ENCODE measurements around the gene RPS6KA5.
"Not testable (repeated sequence)": the region's sequence is repeated elsewhere in the genome, so short reads cannot be mapped to it uniquely, and the experiment has no call there.

The RPS6KA5 gene

DNA sequence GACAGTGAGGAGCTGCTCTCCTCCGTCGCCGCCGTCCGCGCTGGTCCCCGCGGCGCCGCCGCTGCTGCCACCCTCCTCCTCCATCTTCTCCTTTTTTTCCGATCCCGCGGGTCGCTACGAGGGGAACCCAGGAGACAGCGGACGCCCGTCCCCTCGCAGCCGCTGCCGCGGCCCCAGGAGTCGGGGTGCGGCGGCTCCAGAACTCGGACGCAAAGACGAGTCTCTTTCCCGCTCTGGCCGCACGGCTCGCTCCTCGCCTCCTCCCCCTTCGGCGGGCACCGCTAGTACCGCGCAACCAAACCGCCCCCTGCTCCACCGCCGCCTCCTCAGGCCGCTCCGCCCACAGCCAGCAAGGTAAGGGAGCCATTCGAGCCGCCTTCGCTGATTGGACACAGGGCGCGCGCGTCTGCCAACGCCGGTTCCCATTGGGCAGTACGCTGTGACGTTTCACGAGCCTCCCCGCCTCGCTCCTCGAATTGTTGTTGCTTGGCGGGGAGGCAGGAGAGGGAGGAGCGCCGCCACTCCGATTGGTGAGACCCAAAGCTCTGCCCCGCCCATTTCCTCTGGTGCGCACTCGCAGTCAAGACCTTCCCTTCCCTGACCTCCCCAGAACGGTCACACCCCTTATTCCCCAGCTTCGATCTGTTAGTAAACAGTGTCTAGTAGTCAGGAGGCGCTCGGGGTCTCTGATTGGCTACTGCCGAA lies at the start of gene RPS6KA5:
Gene RPS6KA5 (minus strand): TSS at position 291 of the 705 bp plus-strand sequence. CDS start 207 bp downstream, at position 84.
- DNase-seq = peak; percentile 100

DNA sequence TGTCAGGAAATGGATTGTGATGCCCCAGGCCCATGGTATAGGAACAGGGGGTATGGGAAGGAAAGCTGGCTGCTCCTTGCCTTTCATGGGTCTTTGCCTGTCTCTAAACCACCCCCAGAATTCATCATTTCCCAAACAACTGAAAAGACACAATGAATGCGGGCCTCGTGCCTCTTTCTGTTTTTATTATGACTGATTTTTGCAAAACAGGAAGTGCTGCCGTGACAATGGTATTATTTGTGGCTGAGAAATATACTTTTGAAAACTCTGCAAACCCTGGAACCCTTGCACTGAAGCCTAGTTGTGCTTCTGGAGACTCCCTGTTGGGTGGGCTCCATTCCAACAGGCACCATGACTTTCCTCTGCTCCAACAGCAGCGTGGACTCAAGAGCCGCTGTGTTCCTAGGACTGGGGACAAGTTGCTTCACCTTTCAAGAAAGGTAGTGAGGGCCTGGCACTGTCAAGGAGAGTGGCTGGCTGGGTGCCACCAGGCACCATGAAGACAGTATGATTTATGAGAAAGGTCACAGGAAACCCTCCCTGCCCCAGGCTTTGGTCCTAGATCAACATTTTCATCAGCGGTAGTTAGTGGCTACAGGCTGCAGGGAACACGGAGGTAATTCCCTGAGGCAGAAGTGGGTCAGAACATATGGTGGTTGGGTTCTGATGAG lies 48.6 kb upstream of the RPS6KA5 start:
- peak; percentile 15 for DNase-seq

DNA sequence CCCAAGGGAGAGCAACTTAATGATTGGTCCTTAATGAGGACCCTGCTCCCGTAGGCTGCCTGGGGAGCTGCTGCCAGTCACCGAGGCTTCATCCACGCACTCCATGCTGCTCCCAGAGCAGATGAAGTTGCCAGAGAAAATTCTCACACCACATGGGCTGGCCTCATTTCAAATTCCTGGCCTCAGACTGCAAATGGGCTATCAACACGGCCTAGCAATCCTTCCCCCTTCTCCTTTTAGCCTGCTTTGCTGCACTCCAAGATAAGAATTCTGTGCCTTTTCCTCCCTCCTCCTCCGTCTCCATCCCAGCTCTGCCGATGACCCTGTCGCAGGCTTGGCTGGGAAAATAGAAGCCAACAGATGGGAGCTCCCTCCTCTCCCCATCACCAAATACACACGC lies 42.7 kb upstream of the RPS6KA5 start:
- DNase-seq = no peak

DNA sequence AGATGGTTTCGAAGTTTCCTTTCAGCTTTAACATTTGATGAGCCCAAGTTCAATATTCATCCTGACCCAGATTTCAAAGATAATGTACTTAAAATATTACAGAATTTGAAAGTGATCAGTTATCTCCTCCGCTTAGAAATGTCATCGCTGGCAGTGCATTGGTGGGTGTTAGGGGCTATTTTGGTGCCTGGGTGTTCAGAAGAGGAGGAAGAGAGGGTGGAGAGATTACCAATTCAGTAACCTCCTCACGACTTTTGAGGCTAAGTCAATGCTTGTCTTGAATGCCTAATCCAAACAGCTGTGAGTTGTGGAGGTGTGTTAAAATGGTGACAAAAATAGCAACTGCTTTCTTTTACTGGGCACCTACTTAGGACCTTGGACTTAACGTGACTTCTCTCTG lies 39.7 kb upstream of the RPS6KA5 start:
- no peak for DNase-seq

DNA sequence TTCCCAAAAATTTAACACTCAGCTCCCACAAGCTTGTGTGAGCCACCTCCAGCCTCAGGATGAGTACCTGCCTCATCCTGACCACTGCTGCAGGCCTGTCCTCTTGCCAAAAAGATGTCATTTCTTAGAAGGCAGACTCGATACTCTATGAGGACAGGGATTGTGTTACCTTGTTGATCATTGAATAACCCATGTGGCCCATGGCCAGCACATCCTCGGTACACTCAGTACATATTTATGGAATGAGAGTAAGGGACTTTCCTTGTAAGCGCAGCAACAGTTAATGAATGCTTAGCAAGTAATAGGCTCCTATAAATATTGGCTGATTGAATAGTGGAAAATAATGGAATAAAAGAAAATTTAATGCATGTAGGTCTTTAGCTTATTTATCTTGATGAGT lies 38.1 kb upstream of the RPS6KA5 start:
- DNase-seq = no peak

DNA sequence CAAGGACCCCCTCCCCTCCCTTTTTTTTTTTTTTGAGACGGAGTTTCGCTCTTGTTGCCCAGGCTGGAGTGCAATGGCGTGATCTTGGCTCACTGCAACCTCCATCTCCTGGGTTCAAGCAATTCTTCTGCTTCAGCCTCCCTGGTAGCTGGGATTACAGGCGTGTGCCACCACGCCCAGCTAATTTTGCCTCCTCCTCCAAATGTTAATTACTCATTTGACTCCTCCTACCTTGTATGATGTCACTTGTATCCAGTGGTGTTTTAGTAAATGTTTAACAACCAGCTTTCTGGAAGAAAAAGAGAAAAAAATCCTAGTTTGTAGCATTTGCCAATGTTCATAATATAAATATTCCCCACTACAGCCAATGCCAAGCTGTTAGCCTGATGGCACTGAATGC lies 37.2 kb upstream of the RPS6KA5 start:
- DNase-seq = not testable (repeated sequence)

DNA sequence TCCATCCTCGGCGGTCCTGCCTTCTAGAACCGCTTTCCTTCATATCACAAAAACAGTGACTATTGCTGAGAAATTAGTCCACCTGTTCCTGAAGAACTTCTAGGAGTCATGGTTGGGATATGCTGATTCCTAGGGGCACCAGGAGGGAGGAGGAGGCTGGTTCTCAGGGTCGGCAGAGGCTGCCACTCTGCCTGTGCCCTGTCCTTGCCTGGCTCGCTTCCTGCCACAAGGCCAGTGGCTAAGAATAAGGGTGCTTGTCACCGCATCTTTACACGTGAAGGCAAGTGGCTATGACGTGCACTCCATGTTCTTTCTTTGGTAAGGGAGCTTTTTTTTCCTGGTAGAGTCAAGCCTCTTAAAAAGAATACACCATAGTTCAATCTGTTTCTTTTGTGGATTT lies 34.7 kb upstream of the RPS6KA5 start:
- DNase-seq = no peak

DNA sequence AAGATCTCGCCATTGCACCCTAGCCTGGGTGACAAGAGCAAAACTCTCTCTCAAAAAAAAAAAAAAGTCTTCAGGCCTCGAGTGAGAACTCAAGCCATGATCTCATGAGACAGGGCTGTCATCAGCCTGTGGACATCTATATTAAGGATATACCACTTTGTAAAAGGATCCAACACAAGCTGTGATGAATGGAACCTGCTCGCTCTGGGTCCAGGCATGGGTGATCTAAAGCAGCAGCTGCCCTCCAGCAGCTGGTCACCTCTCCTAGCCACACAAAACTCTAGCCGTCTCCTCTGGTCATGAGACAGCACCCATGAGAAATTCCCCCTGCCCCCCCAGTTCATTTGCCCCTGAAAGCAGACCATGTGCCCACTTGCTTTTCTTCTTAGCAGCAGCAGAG lies 34.3 kb upstream of the RPS6KA5 start:
- no peak for DNase-seq

DNA sequence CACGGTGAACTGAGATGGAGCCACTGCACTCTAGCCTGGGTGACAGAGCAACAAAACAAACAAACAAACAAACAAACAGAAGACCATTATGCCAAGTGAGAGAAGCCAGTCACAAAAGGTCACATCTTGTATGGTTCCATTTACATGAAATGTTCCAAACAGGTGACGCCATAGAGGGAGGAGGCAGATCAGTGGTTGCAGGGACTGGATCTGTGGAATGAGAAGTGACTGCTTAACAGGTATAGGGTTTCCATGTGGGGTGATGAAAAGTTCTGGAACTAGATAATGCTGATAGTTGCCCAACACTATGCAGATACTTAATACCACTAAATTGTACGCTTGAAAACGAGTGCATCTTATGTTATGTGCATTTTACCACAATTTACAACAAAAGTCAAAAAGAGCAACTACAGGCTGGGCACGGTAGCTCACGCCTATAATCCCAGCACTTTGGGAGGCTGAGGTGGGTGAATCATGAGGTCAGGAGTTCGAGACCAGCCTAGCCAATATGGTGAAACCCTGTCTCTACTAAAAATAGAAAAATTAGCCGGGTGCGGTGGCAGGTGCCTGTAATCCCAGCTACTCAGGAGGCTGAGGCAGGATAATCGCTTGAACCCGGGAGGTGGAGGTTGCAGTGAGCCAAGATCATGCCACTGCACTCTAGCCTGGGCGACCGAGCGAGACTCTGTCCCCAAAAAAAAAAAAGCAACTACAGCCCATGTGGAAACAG lies 33.5 kb upstream of the RPS6KA5 start:
- DNase-seq = not testable (repeated sequence)

DNA sequence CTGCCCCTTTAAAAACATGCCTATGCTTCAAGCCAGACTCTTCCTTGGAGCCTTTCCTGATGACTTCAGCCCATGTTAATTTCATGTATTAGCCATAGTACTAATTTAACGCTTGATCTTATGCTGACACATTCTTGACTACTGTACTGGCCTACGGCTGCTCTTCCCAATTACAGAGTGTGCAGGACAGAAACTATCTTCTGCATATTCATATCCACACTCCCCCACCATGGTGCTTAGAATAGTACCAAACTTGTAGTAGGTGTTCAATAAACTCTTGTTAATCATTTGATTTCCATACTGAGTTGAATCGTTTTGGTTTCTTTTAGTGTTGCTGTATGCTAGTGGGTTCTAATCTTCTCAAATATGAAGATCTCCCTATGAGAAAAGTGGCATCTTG lies 31.6 kb upstream of the RPS6KA5 start:
- DNase-seq = no peak

DNA sequence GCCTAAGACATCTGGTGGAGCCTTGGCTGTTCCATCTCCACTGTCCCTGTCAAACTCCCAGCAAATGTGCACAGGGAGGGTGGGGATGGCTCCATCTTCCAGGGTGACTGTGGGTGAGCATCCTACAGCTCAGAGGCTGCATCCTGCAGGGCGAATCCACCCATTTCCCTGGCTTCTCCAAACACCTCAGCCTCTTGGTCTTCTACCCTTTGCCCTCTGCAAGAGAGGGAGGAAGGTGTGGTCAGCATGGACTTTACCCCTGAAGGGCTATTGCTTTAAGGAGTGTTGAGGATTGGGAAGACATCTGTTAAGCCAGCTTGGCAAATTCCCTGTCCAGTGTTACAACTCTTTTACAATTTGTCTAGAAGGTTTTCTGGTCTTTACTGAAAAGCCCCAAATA lies 30.3 kb upstream of the RPS6KA5 start:
- no peak for DNase-seq

DNA sequence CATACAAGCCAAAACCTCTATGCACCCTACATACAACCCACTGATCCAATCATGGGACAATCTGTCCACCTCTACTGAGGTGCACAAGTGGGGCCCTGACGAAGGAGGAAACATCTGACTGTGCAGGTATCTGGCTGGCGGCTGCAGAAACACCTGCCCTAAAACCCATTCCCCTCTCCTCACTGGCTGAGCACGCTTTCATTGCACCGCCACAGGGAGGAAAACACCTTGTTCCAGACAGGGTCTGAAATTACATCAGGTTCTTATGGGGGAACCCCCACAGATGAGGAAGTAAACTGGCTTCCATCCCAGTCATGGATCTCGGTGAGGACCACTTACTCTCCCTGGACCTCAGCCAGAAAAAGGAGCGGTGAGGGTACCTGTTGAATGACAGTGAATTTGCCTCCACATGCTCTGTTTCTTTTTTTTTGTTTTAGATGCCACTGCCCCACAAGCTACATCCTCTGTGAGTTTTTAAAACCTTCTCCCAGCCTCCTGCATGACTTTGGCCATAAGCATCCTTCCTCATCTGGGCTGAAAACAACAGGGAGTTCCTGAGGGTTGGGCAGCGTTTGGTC lies 29.6 kb upstream of the RPS6KA5 start:
- DNase-seq = peak; percentile 38

DNA sequence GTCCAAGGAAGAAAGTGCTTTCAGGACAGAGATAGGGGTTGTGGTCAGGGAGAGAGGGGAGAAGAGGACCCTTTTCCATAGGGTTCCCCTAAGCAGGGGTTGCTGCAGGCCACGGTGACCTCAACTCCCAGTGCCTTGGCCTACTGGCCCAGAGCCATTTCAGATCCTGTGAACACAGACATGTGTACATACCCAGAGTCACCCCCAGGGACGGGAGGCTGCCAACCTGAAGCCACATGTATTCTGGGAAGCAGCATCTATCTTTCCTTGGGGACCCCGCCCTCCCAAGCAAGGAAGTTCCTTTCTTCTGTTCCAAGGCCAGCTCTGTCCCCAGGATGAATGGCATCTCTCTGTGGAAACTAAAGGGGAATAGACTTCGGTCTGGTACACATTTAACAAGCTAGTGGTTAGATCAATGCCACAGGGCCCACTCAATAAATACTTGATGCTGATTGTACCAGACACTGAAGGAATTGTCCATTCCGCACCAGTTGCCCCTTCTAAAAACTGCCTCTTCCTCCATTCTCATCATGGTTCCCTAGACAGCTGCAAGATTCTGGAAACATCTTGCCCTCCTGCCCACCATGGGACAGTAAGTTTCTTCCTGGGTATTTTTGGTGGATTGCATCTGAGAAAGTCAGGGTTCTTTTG lies 28.3 kb upstream of the RPS6KA5 start:
- DNase-seq = no peak

DNA sequence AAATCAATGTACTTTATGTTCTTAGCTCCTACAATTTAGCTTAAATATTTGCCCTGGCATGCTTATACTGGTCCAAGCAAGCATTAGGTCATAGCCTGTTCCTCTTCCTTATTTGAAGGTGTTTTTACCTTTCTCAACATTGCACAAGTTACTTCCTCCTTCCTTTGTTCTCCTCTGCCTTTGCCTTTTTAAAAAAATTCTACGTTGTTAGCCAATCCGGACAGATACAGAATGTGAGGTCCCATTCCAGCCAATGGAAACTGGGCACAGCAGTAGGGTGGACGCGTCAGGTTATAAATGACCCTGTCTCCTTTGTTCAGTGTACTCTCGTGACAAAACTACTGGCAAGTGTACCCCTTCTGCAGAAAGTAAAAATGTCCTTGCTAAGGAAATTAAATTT lies 27.0 kb upstream of the RPS6KA5 start:
- DNase-seq = not testable (repeated sequence)

DNA sequence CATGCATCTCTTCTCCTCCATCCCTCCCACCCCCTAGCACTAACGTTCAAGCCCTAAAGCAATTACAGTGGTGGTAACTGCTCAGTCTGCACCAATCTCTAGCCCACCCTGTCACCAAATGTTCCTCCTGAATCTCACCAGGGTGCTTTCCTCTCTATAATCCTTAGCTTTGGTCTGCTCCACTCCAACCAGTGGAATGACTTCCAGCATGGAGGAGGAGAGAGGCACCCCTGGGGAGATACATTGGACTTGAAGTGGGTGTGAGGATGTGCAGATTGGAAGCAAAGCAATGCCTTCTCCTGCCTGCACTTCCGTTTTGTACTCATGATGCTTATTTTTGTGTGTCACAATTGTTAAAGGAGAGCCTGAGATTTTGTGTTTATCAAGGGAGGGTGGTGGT lies 24.1 kb upstream of the RPS6KA5 start:
- DNase-seq = no peak

DNA sequence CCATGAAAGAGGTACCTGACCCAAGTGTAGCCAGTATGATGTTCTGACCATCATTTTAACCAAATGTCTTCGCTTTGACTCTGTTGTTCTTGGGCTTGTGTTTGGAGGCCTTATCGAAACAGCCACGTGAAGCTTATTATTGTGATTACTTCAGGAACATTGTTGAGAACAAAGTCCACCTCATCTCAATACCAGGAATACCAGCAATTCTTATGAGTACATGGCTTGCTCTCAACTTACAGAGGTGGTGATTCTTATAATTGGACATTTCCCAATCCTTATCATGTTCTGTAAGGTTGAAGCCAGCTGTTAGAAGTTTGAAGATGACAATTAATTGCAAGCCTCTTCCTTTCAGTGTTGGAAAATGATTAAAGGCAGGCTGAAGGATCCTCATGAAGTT lies 21.8 kb upstream of the RPS6KA5 start:
- DNase-seq = no peak

DNA sequence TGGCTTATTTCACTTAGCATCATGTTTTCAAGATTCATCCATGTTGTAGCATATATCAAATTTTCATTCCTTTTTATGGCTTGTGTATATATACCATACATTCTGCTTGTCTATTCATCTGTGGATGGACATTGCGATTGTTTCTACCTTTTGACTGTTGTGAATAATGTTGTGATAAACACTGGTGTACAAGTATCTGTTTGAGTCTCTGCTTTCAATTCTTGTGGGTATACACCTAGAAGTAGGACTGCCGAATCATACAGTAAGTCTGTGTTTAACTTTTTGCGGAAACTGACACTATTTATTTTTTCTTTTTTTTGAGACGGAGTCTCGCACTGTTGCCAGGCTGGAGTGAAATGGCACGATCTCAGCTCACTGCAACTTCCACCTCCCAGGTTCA lies 19.6 kb upstream of the RPS6KA5 start:
- no peak for DNase-seq

DNA sequence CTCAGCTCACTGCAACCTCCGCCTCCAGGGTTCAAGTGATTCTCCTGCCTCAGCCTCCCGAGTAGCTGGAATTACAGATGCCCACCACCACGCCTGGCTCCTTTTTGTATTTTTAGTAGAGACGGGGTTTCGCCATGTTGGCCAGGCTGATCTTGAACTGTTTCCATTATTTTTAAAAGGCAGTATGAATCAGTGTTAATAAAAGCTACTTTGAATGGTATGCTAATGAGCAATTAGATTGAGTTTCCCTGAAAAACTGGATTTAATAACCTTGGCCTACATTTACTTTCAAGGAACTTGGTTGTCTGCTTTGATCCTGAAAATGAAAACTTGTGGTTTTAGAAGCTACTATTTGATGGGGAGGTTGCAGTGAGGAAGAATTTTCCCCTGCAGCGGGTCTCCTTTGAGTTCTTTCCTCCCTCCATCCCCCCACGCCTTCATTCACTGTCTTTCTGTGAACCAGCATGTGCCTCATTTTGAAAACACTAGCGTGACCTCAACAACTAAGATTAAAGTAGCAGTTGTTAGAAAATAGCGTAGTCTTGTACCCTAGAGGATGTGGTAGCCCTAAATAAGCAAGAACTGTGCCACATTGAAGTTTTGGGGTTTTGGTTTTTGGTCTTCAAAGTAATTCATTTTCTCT lies 17.8 kb upstream of the RPS6KA5 start:
- no peak for DNase-seq

DNA sequence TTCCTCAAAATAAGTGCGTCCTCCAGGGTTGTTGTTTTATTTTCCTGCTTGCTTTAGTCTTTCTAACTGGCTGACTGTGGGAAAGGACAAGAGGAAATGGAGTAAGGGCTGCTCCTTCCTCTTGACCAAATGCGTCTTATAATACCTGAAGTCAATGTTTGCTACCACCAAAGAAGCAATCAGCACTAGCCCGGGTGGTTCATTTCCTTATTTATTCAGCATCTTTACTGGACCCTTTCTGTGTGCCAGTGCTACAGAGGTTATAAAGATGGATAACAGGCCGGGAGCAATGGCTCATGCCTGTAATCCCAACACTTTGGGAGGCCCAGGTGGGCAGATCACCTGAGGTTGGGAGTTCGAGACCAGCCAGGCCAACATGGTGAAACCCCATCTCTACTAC lies 15.1 kb upstream of the RPS6KA5 start:
- no peak for DNase-seq

DNA sequence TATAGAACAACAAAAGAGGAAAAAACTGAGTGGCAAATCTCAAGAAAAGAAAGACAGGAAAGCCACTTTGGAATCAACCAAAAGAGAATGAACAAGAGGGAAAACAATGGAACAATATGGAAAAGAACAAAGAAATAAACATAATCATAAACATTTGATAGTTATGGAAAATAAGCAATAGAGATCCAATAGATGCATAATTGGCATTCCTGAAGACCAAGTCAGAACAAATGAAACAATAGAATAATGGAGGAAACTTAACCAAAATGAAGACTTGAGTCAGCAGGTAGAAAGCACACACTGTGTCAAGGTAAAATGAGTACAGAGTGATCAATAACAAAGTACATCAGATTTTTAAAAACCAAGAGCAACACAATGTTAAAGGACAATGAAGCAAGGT lies 10.1 kb upstream of the RPS6KA5 start:
- no peak for DNase-seq

DNA sequence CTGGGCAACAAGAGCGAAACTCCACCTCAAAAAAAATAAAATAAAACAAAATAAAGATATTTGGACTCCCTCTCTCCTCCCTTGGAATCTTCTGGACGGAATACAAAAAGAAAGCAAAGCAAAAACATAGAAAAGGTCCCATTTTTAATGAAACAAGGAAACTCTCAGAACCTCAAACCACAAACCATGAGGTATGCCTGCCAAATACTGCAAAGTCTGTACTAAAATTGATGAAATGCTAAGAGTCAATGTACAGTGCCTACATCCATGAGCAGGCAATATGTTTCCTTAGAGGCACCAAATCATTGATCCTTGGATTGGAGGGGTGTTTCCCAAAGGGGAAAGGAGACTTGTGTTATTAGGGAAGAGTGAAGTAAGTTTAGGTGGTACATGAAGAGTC lies 8.2 kb upstream of the RPS6KA5 start:
- DNase-seq = no peak

DNA sequence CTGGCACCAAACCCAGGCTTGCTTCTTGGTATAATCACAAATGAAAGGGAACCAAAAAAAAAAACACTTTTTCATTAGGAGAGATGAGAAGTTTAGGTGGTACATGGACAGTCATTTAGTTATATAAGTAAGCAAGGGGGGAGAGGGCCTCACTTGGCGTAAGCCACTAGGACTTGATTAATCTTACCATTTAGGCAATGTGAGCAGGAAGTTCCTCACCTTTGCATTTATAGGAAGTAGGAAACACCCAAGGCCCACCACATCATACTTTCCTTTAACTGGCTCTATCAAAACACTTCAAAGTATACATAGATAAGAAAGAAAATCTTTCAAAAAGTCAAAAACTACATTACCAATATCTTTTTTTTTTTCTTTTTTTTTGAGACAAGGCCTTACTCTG lies 6.7 kb upstream of the RPS6KA5 start:
- DNase-seq = no peak

DNA sequence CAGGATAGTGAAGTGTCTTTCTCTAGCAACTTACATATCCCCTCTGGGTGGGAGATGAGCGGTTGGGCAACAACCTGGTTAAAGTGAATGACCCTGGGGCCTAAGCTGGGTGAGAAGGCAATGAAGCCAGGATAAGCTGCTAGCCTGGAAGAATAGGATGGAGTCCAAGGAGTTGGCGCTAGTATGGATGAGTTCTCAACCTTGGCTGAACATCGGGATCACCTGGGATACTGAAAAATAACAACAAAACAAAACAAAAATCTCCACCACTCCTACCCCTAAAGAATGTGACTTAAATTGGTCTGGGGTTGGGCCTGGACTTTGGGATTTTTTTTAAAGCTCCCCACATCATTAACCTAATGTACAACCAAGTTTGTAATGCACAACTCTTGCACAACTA lies 4.8 kb upstream of the RPS6KA5 start:
- no peak for DNase-seq
